ENCODE measurements around the gene FZD4.
"Not testable (repeated sequence)": the region's sequence is repeated elsewhere in the genome, so short reads cannot be mapped to it uniquely, and the experiment has no call there.

Gene FZD4

DNA sequence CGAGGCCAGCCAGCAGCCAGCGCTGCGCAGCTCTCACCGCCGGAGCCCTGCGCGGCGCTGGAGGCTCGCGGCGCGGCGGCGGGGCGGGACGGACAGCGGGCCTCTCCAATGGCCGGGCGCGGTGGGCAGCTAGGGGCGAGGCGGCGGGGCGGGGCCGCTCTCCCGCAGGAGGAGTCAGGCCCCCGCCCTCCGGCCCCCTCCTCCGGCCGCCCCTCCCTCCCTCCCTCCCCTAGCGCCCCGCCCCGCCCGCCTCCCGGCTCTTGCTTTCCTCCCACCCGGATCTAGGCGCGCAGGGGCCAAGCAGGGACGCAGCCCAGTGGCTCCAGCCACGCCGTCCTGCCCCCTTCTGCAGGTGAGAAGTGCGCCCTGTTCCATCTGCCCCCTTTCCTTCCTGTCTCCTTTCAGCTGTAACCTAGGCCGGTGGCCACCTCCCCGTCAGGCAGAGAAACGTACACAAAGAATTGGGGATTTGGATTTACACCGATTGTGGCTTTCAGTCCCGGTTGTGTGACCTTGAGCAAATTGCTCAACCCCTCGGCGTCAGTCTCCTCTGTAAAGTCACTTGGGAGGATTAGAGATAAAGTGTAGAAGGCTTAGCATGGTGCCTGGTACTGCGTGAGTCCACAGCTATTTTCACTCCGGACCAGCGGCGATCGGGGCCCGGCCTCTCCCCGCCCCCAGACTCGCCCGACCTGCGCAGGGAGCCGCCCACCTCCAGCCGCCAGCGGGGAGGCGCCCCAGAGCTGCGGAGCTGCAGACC, at the start of gene FZD4:
Gene FZD4 (minus strand): TSS at position 35 of the 760 bp plus-strand sequence. CDS start 310 bp downstream, outside the sequence.
- DNase-seq (ENCODE audit: low read depth in 2 of 2): peak; percentile 51 to 71

DNA sequence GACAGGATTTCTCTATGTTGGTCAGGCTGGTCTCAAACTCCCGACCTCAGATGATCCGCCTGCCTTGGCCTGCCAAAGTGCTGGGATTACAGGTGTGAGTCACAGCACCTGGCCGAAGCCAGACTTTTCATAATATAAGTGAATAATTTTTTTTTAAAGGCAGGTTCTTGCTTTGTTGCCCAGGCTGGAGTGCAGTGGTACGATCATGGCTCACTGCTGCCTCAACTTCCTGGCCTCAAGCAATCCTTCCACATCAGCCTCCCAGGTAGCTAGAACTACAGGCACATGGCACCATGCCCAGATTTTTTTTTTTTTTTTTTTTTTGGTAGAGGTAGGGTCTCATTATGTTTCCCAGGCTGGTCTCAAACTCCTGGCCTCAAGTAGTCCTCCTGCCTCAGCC, 49.1 kb upstream of the FZD4 start:
- not testable (repeated sequence) for DNase-seq (ENCODE audit: low read depth in 2 of 2)

DNA sequence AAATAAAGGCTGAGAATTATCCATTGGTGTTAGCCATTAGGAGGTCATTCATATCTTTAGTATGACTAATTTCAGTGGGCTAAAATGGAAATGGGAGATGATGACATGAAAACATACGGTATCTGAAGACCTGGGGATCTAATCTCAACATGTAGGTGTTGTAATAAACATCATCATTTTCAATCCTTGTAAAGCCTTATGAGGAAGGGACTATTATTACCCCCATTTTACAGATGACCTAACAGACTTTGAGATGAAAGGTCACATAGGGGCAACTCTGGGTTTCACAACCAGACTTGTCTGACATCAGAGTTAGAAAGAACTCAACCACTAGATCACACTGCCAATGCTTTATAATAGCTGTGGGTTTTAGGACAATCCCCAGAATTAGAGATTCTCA, 47.7 kb upstream of the FZD4 start:
- no peak for DNase-seq (ENCODE audit: low read depth in 2 of 2)

DNA sequence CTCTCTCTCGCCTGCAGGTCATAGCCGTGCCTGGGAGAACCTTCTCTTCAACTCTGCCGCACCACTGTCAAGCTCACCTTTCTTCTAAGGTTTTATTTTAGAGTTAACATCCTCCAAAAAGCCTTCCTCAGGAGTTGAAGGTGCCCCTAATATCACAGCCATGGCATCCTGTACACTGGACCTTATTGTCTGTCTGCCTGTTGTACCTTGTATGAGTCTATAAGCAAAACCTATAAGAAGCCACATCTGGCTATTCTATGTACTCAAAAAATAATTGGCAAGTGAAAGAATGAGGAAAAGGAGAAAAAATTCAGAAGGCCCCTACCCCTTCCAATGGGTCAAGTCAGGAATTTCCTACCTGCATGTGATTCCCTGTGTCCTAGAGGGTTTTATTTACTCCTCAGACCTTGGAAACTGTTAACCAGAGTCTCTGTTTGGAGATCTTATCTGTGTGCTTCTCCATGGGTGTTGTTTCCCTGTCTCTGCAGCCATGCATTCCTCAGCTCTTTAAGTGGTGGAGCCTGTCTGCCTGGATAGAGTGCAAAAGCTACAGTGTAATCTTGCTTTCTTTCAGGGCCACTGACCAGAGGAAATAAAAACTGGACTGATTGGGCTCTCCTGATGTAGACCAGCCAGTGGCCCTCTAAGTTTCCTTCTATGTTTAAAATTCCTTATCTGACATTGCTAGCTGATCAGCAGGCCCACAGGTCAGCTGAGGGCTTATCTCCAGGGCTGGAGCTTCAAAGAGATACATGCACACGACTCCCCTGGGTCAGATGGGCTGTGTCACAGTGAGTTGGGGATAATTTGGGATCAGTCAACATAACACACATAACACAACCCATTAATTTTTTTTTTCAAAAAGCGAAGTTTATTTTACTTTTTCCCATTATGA, 44.9 kb upstream of the FZD4 start:
- DNase-seq (ENCODE audit: low read depth in 2 of 2): no peak

DNA sequence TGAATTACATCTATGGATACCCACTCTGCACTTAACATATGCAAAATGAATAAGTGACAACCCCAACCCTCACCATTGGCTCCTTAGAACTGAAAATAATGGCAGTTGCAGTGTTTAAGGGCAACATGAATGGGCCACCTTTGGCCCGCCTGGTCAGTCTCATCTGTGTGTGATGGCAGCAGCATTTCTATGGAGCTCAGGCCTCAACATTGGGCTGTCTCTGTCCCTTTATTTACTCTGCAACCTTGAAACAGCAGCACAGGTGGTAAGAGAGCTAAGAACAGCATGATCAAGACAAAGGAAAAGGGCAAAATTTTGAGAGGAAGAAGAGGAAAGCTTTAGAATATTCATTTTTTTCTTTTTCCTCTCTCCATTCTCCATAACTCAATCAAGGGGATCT, 44.2 kb upstream of the FZD4 start:
- no peak for DNase-seq (ENCODE audit: low read depth in 2 of 2)

DNA sequence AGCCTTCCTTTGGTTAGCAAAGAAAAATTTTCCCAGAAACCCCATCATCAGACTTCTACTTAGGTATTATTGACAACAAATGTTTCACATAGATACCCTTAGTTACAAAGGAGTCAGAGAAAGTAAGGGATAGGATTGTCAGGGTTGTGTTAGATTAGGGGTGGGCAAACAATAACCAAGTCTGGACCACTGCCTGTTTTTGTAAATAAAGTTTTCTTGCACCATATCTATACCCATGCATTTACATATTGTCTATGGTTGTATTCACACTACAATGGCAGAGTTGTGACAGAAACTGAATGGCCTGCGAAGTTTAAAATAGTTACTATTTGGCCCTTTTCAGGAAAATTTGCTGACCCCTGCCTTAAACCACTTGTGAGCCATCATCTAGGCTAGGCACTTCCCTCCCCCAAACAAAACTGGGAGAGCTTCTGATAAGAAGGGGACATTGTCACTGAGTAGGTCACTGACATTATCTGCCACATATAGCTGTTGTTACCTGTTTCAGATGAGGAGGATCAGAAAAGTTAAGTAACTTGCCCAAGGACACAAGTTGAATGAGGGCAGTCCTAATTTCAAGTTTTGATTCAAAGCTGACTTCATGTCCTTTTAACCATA, 41.9 kb upstream of the FZD4 start:
- no peak for DNase-seq (ENCODE audit: low read depth in 2 of 2)

DNA sequence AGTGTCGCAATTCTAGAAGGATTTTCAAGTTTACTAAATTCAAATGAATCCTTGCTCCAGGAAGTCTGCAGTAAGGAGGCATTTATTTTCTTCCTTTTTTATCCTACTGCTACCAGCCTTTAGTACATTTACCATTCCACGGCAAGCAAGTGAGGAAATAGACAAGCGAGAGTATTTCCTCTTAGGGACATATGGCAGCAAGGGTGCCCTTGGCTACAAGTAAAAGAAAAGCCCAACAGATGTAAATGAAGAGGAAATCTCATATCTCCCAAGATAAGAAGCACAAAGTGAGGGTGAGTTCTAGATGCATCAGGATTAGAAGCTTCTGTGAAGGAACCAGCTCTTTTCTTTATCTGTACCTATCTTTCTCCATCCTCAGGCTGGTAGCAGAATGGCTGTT, 37.8 kb upstream of the FZD4 start:
- DNase-seq (ENCODE audit: low read depth in 2 of 2): no peak

DNA sequence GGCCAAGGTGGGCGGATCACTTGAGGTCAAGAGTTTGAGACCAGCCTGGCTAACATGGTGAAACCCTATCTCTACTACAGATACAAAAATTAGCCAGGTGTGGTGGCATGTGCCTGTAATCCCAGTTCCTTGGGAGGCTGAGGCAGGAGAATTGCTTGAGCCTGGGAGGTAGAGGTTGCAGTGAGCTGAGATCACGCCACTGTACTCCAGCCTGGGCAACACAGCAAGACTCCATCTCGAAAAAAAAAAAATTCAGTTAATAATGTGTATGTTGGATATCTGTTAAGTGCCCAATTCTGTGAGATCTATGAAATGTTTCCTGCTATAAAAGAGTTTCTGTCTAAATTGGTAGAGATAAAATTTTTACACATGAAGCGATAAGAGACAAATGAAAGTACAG, 37.1 kb upstream of the FZD4 start:
- not testable (repeated sequence) for DNase-seq (ENCODE audit: low read depth in 2 of 2)

DNA sequence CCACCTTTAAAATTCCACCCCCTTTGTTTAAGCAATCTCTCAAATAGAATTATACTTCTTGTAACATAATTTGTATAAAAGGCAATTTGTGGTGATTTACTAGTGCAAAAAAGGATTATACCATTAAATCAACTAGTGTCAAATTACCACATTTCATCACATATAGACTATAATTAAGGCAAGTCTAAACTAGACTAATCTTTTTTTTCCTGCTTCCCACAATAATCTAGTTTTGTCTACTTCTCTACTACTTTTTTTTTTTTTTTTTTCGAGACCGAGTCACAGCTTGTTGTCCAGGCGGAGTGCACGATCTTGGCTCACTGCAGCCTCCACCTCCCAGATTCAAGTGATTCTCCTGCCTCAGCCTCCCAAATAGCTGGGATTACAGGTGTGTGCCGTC, 36.1 kb upstream of the FZD4 start:
- no peak for DNase-seq (ENCODE audit: low read depth in 2 of 2)

DNA sequence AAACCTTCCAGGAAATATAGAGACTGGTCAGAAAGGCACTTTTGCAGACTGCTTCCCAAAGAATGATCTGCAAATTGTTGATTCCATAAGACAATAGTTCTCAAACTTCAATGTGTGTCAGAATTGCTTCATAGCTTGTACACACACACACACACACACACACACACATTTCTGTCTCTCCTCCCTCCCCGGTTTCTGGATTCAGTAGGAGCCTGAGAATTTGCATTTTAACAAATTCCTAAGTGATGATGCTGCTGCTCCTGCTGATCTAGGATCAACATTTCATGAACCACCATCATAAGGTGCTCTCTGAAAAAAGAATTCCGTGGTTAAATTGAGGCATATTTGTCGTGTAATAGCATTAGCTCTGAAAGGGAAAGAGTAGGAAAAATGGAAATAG, 35.3 kb upstream of the FZD4 start:
- DNase-seq (ENCODE audit: low read depth in 2 of 2): no peak

DNA sequence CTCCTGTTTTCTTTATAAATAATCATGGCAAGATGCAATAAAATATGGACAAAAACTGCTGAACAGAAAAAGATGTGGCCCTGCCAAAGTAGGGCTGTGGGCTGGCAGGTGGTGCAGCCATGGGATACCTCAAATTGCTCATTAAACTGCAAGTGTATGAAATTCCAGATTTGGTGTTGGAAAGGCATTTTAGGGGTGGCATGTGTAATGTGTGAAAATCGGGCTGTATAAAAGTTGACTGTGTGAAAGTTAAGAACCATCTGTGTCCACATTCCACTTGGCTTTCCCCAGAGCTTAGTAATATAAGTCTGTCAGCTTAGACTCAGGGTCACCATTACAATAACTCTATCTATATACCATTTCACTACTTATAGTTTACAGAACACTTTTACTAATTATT, 34.8 kb upstream of the FZD4 start:
- no peak for DNase-seq (ENCODE audit: low read depth in 2 of 2)

DNA sequence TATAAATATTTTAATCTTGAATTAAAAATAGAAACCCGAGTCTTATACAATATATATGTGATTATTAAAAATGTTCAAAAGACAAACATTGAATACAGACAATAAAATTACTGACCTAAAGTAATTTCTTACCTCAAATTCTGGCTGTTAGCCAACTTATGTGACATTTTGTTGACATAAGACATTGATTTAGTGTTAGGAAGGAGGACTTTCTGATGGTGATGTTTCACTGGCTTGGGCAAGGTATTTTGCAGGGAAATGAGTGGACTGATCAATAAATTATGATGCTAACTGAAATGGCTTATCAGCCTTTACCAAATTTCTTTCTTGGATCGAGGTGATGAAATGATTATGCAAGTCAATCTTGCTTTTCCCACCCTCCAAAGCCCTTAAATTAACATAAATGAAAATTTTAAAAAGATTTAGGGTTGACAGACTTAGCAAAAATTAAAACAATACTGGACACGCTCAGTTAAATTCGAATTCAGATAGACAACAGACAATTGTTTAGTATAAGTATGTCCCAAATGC, 33.2 kb upstream of the FZD4 start:
- DNase-seq (ENCODE audit: low read depth in 2 of 2): no peak

DNA sequence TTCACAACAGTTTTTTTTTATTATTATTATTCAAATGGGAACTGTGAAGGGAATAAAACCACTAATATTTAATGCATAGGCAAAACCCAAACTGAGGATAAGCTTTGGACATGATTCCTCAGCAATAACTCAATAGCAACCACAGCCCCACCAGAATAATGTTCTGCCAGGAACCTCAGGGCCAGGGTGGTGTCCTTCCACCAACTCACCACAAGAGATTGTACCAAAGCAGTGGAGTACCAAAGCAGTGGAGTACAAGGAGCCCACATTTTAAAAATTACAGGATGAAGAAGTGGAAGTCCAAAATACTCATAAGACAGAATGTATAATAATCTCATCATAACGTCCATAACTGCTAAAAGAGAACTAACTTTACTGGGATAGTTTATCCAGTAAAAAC, 32.5 kb upstream of the FZD4 start:
- DNase-seq (ENCODE audit: low read depth in 2 of 2): no peak

DNA sequence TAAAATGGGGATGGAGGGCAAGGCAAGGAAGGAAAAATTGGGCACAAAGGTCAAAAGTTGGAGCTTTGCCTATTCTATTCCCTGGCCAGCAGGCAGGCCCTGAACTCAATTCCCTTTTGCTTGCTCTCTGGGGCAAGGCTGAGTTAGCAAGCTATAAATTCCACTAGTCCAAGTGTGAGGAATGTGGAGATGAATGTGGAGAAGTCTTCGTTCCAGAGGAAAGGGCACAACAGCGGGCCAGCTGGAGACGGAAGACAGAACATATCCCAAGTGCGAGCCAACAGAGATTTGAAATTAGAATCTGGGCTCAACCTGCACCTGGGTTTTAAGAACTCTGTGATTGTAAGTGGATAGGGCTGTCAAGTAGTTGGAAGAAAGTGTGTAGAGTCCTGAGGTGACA, 29.5 kb upstream of the FZD4 start:
- no peak for DNase-seq (ENCODE audit: low read depth in 2 of 2)

DNA sequence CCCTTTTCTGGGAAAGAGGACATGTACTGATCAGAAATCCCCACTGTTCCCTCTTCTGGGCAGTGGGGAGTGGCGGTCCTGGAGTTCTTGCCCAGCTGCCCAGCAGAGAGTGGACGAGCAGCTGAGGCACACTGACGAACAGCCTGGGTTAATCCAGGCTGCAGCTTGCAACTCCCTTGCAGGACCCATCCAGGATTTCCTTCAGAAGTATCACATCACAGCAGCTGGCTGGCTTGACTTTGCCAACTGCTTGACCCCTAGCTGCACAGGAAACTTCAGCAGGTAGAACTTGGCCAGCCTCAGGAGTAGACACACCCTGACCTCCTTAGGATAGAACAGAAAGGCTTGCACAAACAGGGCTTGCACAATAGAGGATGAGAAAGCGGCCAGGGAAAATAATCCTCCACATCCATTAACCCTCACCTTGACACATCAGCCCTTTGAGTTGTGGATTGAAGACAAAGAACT, 27.9 kb upstream of the FZD4 start:
- DNase-seq (ENCODE audit: low read depth in 2 of 2): no peak

DNA sequence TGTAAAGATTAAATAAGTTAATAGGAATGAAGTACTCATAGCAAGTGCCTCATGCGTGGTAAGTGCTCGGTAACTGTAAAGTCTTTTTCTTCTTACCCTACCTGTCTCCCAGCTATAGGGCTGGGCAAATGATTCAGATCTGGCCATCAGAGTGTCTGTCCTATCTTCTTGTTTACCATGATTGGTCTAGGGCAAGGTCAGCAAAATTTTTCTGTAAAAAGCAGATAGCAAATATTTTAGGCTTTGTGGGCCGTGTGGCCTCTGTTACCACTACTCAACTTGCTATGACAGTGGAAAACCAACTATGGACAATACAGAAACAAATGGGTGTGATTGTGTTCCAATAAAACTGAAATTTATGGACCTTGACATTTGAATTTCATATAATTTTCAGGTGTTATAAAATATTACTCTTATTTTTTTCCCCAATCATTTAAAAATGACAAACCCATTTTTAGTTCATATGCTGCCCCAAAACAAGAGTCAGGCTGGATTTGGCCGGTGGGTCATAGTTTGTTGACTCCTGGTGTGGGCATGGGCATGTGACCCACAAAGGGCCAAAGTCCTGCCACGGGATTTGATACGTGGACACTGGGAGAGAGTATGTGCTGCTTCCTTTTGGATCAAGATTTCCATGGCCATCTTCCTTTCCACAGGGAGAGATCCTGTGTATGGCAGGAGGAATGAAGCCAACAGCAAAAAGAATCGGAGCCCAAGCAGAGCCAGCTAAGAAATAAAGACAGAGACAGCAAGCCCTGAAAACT, 26.8 kb upstream of the FZD4 start:
- DNase-seq (ENCODE audit: low read depth in 2 of 2): no peak

DNA sequence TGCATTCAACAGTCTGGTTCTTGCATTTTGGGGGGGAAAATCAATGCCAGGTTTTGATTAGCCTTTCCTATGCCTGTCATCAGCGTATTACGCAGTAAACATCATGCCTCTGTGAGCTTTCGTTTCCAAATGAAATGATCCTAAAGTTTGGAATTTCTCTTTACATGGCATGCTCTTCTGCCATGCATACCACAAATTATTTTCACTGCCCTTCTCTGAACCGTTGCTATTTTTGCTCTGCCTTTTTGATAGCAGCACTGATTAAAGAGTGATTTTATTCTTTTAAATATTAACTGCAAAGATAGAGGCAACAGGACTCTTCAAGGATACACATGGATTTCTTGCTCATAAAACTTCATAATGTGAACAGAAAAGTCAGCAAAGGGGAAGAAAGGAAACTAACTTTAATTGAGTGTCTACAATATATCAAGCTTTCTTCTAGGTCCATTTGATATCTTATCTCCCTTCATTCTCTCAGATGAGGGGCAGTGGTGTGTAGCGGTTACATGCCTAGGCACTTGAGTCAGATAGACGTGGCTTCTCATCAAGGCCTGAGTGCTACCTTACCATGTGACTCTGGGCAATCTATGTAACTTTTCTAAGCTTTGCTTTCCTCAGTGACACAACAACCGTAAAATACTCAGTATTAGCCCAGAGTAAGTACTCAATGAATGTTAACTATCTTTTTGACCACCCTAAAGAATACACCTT, 25.0 kb upstream of the FZD4 start:
- no peak for DNase-seq (ENCODE audit: low read depth in 2 of 2)

DNA sequence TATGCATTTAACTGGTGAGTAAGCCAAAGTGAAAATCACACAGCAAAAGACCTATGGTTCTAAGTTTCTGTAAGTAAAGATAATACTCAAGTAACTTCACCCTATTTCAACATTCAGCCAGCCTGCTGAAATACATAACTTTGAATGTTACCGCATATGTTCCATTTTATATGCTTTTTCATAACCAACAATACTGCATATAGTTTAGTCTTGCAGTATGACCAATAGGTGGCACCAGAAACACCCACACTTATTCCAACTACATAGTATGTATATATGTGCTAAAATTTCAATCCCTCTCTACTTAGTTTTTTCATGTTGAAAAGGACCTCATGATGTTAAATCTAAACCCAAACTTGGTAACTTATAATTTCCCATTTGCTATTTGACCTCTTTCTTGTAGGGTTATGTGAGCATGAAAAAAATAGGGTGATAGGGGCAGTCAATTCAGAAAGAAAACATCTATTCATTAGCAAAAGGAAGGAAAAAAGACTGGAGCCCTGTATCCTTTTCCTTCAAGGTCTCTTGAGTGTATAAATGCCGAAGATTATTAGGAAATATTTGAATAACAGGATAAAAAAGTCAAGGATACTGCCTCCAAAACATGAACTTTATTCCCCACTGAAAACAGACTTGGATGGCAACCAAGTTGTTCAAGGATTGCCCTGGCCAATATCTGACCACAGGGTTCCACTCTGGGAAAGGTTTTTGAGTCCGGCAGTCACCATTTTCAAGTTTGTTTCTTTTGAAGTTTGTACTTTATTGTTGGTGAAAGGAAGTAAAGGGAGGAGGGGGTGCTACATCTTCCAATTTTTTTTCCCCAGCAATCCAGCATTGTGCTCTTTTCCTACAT, 23.8 kb upstream of the FZD4 start:
- no peak for DNase-seq (ENCODE audit: low read depth in 2 of 2)

DNA sequence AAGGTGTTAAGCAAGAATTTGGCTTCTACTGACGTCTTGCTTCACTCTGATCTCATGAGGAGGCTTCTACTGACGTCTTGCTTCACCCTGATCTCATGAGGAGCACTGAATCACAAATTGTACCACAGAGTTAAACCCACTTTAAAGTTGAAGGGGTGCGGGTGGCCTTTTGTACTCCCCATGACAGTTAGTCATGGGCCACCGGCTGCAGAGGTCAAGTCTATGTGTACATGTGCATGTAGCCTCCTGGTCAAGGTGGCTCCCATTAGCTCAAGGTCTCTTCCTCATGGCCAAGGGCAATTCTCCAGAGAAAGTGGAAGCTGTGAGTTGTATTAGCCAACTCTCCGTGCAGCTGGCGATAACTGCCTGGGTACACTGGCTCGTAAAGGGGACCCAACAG, 23.1 kb upstream of the FZD4 start:
- DNase-seq (ENCODE audit: low read depth in 2 of 2): no peak

All from stimulated activated CD8-positive, alpha-beta memory T cell treated with anti-CD3 and anti-CD28 coated beads, Interleukin-2, amount 100 ng/mL, for 48 hours (primary cell).